Left ventricle myocardium superior (tissue), 1 donor: ENCODE measurements around the gene NFIX. TPM values are rescaled to one million over a fixed set of nuclear protein-coding genes. Genes with fewer than 3 reads are reported as not detected.

Experiments used
- ATAC-seq: fragments of 200-7000 bp; cut with Tn5 transposase; one replicate; pipeline ENCODE4 v1.9.1; 2020; ENCODE audit warnings: mild to moderate bottlenecking, moderate library complexity
- DNase-seq: peaks from one replicate; pipeline ENCODE4 v3.0.0-alpha.2; 2020
- intact Hi-C: fragments of 100-400 bp; cut with micrococcal nuclease; formaldehyde crosslinking; loops from one replicate; pipeline ENCODE4 v1.11.0; 2022
- total RNA-seq: library from RNA; stranded (reverse); fragmentation: NEBNext Ultra II Directional; extraction: Animal tissue kit (Norgen Biotek cat#: 25700); gene quantifications from one replicate; pipeline ENCODE4 v1.2.1, GENCODE V29; 2021
- donor health status: DM: no; HTN: yes; CAD: no; lungs with severe emphysema.

The NFIX gene
- total RNA-seq, 1 donor from 2014 or later, result 171 TPM

GRCh38 chr19:13076787-13077186 lies 81.5 kb downstream of the NFIX start:
- DNase-seq (no peak), ATAC-seq (peak; percentile 8)
- intact Hi-C loops, result no loop called here

GRCh38 chr19:13077240-13077639 lies 82.0 kb downstream of the NFIX start:
- ATAC-seq (peak; percentile 11), DNase-seq (no peak)
- intact Hi-C loops, result no loop called here

- ATAC-seq, result no peak
- DNase-seq, result no peak
- intact Hi-C loops, result no loop called here
Observed at GRCh38 chr19:13078381-13078780, 83.1 kb downstream of the NFIX start.

- ATAC-seq, result peak; percentile 55
- DNase-seq, result peak; percentile 73
- intact Hi-C loops, result no loop called here
Observed at GRCh38 chr19:13078897-13079541, 83.7 kb downstream of the NFIX start.

- DNase-seq (peak; percentile 76), ATAC-seq (peak; percentile 54)
- intact Hi-C loops, result no loop called here
Observed at GRCh38 chr19:13079542-13079986, 84.3 kb downstream of the NFIX start.

GRCh38 chr19:13082192-13083007 lies 87.1 kb downstream of the NFIX start:
- DNase-seq (no peak), ATAC-seq (peak; percentile 58)
- intact Hi-C loops, result no loop called here

GRCh38 chr19:13083008-13083404 lies 87.7 kb downstream of the NFIX start:
- ATAC-seq, result no peak

GRCh38 chr19:13083627-13084026 lies 88.4 kb downstream of the NFIX start:
- ATAC-seq, result no peak
- intact Hi-C loops, result no loop called here
- DNase-seq, result no peak

More at GRCh38 chr19:13083008-13083404, 87.7 kb downstream of the NFIX start:
- no peak for DNase-seq
- intact Hi-C loops, result no loop called here

- intact Hi-C loops, result loop anchor here (5.0 kb wide), 1 partner anchor 103 kb away; no protein-coding TSS in a partner anchor
- no peak for DNase-seq
- peak; percentile 44 for ATAC-seq
Observed at GRCh38 chr19:13085666-13086065, 90.4 kb downstream of the NFIX start.

GRCh38 chr19:13086341-13086740 lies 91.1 kb downstream of the NFIX start:
- ATAC-seq (no peak), DNase-seq (no peak)
- intact Hi-C loops, result loop anchor here (5.0 kb wide), 1 partner anchor 104 kb away; no protein-coding TSS in a partner anchor

- ATAC-seq (no peak), DNase-seq (no peak)
- intact Hi-C loops, result loop anchor here (5.0 kb wide), 1 partner anchor 105 kb away; no protein-coding TSS in a partner anchor
Observed at GRCh38 chr19:13087295-13087694, 92.0 kb downstream of the NFIX start.

- ATAC-seq (no peak), DNase-seq (no peak)
- intact Hi-C loops, result loop anchor here (5.0 kb wide), 1 partner anchor 106 kb away; no protein-coding TSS in a partner anchor
Observed at GRCh38 chr19:13087795-13088537, 92.7 kb downstream of the NFIX start.

- ATAC-seq, result no peak
- intact Hi-C loops, result loop anchor here (5.0 kb wide), 1 partner anchor 107 kb away; no protein-coding TSS in a partner anchor
- no peak for DNase-seq
Observed at GRCh38 chr19:13089139-13089856, 94.0 kb downstream of the NFIX start.

GRCh38 chr19:13089857-13090507 lies 94.7 kb downstream of the NFIX start:
- DNase-seq, result no peak
- no peak for ATAC-seq
- intact Hi-C loops, result loop anchor here (5.0 kb wide), 1 partner anchor 108 kb away; no protein-coding TSS in a partner anchor

- intact Hi-C loops, result no loop called here
- DNase-seq (no peak), ATAC-seq (no peak)
Observed at GRCh38 chr19:13090511-13091231, 95.4 kb downstream of the NFIX start.

GRCh38 chr19:13091400-13092157 lies 96.3 kb downstream of the NFIX start:
- ATAC-seq (peak; percentile 70), DNase-seq (peak; percentile 72)
- intact Hi-C loops, result no loop called here

- intact Hi-C loops, result no loop called here
- peak; percentile 0 for ATAC-seq
- DNase-seq, result no peak
Observed at GRCh38 chr19:13092158-13092543, 96.9 kb downstream of the NFIX start.
